GM12864 (cell line): Measurements from ENCODE around the gene SF3A2.
A peak's percentile ranks its signal among the peaks of the same experiment; 100 is the strongest.

Source experiments
- DNase-seq: peaks from one replicate; pipeline ENCODE4 v3.0.0-alpha.2; 2011; ENCODE audit warnings: low read depth
- H3K4me3 ChIP-seq: 2 replicates; pipeline ENCODE4 v1.5.1; 2011; ENCODE audit warnings: mild to moderate bottlenecking, low read depth, low read length, control low read depth
- CTCF ChIP-seq: IDR thresholded peaks from 2 replicates; pipeline ENCODE4 v1.5.1; 2011; ENCODE audit warnings: low read depth, mild to moderate bottlenecking, moderate library complexity, low read length, control low read depth, inconsistent platforms; ENCODE audit errors: missing control alignments

The SF3A2 gene

DNA sequence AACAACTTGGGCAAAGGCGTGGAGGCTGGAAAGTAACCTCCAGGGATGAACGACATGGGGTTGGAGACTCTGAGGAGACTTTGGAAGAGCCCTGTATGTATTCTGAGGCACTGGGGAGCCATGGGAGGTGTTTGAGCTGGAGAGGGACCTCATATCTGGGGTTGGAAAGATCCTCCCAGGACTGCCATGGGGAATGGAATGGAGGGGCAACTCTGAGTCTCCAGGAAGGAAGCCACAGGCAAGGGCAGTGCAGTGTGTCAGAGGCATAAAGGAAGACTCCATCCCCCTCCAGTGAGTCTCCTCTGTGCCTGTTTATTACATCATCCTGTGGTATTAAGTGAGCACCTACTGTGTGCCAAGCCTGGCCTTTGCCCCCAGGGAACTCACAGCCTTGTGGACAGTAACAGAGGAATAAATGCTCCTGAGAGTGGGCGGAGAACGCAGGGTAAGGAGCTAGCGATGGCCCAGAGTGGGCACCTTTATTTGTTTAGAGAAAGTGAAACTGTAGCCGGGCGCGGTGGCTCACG, 37.6 kb downstream of the SF3A2 start:
- peak overlapping the region; percentile 95 for H3K4me3 ChIP-seq
- TF ChIP-seq CTCF, result no peak
- DNase-seq, result no peak

DNA sequence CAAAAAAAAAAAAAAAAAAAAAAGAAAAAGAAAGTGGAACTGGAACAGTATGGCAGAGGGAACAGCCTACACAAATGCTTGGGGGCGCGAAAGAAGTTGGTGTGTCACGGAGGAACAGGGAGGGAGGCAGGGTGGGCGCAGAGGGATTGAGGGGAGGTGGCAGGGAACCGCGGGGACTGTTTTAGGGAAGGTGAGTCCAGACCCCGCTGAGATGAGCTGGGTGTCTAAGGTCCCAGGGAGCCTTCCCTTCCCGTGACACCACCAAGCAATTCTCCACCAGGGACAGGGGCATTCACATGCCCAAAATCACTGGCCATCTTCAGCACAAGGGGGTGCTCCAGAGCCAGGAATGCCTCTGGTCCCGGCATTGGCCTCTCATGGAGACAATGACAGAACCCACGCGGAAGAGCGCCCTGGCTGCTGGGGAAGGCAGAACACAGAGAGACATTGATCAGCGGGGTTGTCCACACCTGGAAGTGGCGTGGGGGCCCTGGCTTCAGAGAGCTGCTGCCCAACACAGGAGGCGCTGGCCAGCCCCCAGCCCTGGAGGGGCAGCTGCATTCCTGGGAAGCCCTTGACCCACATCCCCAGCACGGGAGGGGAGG, 38.4 kb downstream of the SF3A2 start:
- no peak for DNase-seq
- peak; percentile 60 for TF ChIP-seq CTCF
- no peak overlapping the region for H3K4me3 ChIP-seq

- H3K4me3 ChIP-seq, result no peak overlapping the region
- no peak for TF ChIP-seq CTCF
- no peak for DNase-seq
Measured at GRCh38 chr19:2275588-2276428, 39.2 kb downstream of the SF3A2 start.

DNA sequence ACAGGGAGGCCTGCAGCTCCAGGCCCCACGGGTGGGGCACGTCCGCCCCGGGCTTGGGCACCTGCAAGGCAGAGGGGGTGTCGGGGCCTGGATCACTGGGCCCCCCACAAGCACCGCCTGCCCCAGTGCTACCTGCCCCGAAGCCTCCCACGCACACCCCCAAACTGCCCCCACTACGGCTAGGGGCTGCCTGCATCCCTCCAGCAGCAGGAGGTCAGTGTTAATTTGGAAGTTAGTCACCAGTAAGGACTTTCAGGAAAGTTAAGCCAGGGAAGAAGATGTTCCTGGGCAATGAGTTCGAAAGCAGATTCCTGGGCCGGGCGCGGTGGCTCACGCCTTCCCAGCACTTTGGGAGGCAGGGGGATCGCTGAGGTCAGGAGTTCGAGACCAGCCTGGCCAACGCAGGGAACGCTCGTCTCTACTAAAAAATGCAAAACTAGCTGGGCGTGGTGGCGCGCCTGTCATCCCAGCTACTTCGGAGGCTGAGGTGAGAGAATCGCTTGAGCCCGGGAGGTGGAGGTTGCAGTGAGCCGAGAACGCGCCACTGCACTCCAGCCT, 39.9 kb downstream of the SF3A2 start:
- DNase-seq, result no peak
- no peak overlapping the region for H3K4me3 ChIP-seq
- no peak for TF ChIP-seq CTCF

GRCh38 chr19:2277138-2277537, 40.5 kb downstream of the SF3A2 start:
- TF ChIP-seq CTCF, result no peak
- no peak for DNase-seq
- H3K4me3 ChIP-seq, result no peak overlapping the region

GRCh38 chr19:2278459-2279158, 42.0 kb downstream of the SF3A2 start:
- TF ChIP-seq CTCF, result no peak
- DNase-seq, result no peak
- H3K4me3 ChIP-seq, result no peak overlapping the region
